Renal cortex interstitium (tissue), 11 donors: ENCODE data around the gene GJC2. TPM values are rescaled to one million over a fixed set of nuclear protein-coding genes. Genes with fewer than 3 reads are reported as not detected.

ENCODE experiments used
- DNase-seq, 11 donors: peaks; one replicate each; pipeline ENCODE4 v3.0.0-alpha.2; 2013; ENCODE audit warnings: low read depth in 9 of 11, low spot score in 4 of 11; ENCODE audit errors: extremely low read depth in 1 of 11
- polyA plus RNA-seq, 3 donors: library from polyadenylated mRNA; unstranded; fragments of 120-200 nt; gene quantifications; one replicate each; pipeline ENCODE4 v1.2.1, GENCODE V29; 2013; ENCODE audit not compliant: insufficient read length in 3 of 3

The GJC2 gene
- polyA plus RNA-seq, 3 donors = 0.56 to 1.1 (median 1.0) TPM

- DNase-seq = no peak
Observed at GRCh38 chr1:228154021-228154669, 4.4 kb downstream of the GJC2 start.

DNA sequence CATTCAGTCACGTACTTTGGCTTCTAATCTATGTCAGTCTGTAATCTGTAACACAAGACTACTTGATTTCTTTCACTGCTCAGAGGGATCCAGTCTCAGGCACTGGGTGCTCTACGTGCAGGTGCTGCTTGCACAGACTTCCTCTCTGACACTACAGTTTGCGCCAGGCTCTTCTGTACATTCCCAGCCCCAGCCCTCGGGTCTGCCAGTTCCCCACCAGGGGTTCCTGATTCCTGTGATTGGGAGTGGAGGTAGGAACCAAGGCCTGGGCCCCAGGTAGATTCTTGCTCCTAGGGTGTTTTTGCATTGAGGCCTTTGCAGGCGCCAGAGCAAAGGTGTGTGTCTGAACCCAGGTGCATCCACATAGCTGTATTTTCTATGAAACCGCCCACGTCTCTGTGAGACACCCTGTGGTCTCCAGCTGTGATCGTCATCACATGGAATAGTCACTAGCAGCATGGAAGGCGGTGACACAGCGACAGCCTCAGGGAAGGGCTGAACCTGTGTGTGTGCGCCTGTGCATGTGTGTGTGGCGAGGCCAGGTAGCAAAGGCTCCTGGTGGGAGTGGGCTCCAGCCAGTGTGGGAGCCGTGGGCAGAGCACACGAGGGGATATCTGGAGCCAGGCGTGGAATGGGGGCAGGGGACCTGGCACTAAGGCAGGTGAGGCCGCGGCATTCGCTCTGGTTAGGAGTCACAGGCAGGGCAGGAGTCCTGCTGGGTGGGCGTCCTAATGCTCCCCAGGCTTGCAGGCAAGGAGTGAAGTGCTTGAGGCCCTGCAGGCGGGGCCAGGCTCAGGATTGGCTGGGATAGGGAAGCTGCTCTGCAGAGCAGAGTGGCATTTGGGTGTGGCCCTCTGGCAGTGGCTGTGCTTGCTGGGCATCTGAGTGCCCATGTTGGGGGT lies 5.2 kb downstream of the GJC2 start:
- no peak for DNase-seq

- no peak for DNase-seq
Observed at GRCh38 chr1:228155596-228156514, 6.1 kb downstream of the GJC2 start.

DNA sequence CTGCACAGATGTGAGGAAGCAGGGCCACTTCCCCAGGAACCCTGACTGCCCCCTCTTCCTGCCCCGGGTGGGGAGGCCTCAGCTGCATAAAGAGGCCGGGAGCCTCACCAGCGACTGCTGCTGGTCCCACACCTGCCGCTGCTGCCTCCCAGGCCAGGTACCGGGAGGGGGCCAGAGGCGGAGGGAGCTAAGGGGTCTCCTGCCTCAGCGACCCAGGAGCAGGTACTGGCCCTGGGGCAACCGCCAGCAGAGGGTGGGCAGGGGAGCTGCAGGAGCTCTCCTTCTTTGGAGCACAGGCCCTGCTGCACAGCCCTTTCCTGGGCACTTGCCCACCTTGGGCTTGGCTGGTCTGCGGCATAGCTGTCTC lies 6.8 kb downstream of the GJC2 start:
- DNase-seq = no peak

DNA sequence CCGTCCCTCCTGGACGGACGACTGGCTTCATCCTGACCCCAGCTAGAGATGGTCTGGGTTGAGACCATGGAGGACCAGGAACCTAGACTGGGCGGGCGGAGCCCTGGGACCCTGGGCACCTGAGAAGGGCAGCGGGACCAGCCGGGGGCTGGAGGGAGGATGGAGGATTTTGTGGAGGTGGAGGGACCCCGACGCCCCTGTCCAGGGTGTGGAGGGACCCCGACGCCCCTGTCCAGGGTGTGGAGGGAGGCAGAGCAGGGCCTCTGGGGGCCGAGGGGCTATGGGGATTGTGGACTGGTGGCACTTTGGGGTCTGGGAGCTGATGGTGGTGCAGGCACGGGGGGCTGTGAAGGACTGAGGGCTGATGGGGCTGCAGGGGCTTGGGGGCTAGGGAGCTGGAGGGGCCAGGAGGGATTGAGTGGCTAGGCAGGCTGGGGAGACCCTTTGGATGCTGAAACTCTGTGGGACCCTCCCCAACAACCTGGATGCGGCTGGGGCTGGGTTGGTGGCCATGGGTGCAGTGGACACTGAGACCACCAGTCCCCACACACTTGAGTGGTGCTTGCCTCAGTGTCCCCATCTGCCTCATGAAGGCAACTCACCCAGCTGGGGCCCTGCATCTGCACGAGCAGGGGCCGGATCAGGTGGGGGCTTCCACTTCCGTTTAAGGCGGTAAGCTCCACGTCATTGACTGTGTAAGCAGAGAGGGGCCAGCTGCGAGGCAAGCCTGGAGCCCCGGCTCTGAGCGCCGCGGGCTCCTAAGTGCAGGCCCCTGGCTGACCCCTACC lies 7.4 kb downstream of the GJC2 start:
- no peak for DNase-seq

- no peak for DNase-seq
Observed at GRCh38 chr1:228157729-228158126, 8.0 kb downstream of the GJC2 start.

DNA sequence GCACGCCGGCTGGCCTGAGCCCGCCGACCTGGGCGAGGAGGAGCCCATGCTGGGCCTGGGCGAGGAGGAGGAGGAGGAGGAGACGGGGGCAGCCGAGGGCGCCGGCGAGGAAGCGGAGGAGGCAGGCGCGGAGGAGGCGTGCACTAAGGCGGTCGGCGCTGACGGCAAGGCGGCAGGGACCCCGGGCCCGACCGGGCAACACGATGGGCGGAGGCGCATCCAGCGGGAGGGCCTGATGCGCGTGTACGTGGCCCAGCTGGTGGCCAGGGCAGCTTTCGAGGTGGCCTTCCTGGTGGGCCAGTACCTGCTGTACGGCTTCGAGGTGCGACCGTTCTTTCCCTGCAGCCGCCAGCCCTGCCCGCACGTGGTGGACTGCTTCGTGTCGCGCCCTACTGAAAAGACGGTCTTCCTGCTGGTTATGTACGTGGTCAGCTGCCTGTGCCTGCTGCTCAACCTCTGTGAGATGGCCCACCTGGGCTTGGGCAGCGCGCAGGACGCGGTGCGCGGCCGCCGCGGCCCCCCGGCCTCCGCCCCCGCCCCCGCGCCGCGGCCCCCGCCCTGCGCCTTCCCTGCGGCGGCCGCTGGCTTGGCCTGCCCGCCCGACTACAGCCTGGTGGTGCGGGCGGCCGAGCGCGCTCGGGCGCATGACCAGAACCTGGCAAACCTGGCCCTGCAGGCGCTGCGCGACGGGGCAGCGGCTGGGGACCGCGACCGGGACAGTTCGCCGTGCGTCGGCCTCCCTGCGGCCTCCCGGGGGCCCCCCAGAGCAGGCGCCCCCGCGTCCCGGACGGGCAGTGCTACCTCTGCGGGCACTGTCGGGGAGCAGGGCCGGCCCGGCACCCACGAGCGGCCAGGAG lies 8.6 kb downstream of the GJC2 start:
- DNase-seq = no peak

- no peak for DNase-seq
Observed at GRCh38 chr1:228159008-228159665, 9.4 kb downstream of the GJC2 start.

DNA sequence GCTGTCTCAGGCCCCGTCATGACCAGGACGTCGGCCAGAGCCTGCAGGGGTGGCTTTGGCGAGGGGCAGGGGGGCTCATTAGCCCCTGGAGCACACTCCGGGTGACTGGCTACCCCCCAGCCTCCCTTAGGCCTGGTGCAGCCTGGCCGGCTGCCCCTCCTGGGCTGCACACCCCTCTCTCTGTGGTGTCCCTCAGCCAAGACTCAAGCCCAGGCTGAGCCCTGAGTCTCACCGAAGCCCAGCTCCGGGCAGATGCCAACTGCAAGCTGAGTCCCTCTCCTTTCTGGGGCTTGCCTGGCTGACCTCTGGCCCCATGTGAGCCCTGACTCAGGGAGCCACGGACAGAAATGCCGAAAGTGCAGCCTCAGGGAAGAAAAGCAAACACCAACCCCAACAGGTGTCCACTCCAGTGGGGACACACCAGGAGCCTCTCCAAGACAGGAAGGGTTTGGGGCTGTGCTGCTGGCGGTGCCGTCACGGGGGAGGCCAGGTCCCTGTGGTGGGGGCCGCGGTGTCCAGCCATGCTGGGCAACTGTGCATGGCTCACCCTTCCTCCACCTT lies 10.6 kb downstream of the GJC2 start:
- DNase-seq = no peak

GRCh38 chr1:228161362-228161761 lies 11.6 kb downstream of the GJC2 start:
- DNase-seq = no peak

DNA sequence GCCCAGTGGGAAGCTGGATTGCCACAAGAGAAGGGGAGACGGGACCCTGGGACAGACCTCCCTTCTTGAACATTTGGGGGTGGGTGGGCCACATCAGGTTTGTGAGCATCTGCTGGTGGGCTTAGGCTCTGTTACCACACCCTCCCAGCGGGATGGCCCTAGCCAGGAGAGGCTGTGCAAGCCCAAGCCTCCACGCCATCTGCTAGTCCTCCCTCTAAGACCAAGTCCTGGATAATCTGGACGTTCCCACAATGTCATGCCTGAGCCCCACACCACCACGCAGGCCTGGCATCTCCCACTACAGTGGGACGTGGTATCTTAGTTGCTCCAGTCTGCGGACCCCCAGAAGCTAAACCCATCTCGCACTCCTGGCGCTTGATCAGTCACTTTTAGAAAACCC lies 12.1 kb downstream of the GJC2 start:
- DNase-seq = no peak

GRCh38 chr1:228162286-228163006 lies 12.7 kb downstream of the GJC2 start:
- no peak for DNase-seq

DNA sequence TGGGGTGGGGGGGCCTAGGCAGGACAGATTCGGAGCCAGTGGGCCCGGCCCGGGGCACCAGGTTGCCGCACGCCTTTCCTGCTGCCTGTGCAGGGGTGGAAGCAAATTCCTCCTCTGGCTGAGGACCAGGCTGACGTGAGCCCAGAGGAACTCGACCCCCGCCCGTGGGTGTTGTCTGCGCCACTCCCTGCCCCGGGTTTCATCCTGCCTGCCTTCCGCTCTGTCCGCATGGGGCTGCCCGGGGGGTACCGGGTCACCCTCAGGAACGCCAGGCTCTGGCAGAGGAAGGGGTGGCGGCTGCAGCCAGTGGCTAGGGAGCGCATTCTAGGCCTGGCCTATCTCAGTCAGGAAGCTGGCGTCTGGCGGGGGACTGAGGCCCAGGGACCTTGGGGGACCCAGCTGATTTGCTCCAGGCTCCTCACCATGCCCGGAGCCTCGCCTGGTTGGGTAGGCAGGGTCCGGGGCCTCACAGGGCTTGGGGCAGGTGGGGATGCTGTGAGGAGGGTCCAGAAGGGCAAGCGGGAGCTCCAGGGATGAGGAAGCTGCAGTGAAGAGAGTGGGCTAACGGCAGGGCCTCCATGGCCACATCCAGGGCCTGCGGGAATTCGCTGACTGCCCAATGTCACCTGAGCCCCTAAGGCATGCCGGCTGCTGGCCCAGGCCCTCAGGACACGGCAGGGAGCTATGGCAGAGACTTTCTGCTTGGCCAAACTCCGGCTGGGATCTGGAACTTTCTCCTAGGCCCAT lies 13.4 kb downstream of the GJC2 start:
- DNase-seq = no peak

GRCh38 chr1:228163776-228164519 lies 14.2 kb downstream of the GJC2 start:
- no peak for DNase-seq
